BJ (cell line): ENCODE data around the gene MYO18B. TPM values are rescaled to one million over a fixed set of nuclear protein-coding genes. Genes with fewer than 3 reads are reported as not detected.

ENCODE experiments used
- CTCF ChIA-PET: fragments of 350-600 bp; formaldehyde crosslinking; extraction: SDS; loops from one replicate; lab custom pipeline; 2021; ENCODE audit warnings: antibody characterized with exemption, inconsistent platforms; lab: Yijun Ruan, JAX
- POLR2A ChIA-PET: fragments of 300-600 bp; sonication (Branson Sonifier 250); formaldehyde crosslinking; extraction: SDS; loops from one replicate; lab custom pipeline; 2021; ENCODE audit warnings: antibody characterized with exemption; lab: Charles Lee
- DNase-seq: peaks from one replicate; pipeline ENCODE4 v3.0.0-alpha.2; 2011; ENCODE audit warnings: low read depth
- H3K27me3 ChIP-seq: 2 replicates; pipeline ENCODE4 v1.6.0; 2011; ENCODE audit warnings: low read length; ENCODE audit not compliant: control insufficient read depth, insufficient read depth
- H3K36me3 ChIP-seq: 2 replicates; pipeline ENCODE4 v1.5.1; 2011; ENCODE audit warnings: low read length; ENCODE audit not compliant: control insufficient read depth, insufficient read depth
- H3K4me3 ChIP-seq: 2 replicates; pipeline ENCODE4 v1.5.1; 2011; ENCODE audit warnings: low read depth, mild to moderate bottlenecking, control low read depth, low read length
- polyA plus RNA-seq: library from polyadenylated mRNA; depleted of rRNA; stranded (reverse); fragments of >200 nt; gene quantifications from 2 replicates; pipeline ENCODE4 v1.2.3, GENCODE V29; 2011
- TF ChIP-seq, protein P1 (sequence below): IDR thresholded peaks from 2 replicates; pipeline ENCODE4 v1.5.1; 2011; ENCODE audit warnings: low read depth, mild to moderate bottlenecking, control low read depth, inconsistent platforms, low read length, moderate library complexity; ENCODE audit not compliant: insufficient read depth

The MYO18B gene
- polyA plus RNA-seq, 1 experiment: not detected

DNA sequence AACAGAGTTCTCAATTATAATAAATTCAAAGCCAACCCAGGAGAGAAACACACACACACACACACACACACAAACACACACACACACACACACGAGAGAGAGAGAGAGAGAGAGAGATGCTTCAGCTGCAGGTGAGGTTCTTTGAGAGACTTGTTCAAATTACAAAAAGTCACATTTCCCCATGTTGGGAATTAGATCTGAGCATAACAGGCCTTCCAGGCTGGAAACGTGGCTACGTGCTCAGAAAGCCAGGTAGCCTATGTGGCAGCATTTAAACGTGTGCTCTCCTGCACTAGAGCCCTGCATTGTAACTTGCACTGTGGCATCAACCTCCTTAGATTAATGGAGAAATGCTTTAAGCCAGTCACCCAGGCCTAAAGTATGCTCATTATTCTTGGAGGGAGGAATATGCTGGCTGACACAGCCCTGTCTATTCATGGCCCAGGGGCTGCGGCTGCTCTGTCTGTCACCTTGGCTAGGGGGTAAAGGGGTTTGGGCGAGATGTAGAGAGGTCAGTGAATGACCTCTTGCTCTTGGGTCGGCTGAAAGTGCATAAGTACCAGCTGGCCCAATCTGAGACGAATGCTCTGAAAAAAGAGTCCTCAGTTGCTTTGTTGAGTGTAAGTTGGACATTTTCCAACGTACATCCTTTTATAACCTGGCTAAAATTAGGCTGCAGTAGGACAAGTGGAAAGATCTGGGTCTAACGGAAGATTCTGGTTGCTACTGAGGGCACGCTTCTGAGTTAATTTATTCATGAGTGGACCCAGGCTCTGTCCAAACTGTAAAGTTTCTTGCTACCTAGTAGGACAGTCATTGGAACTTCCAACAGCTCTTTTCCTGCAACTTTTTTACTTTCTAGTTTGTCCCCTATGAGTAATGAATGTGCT lies 256.1 kb downstream of the MYO18B start:
- H3K36me3 ChIP-seq: no peaks in the 10 kb centered on the region
- no peaks in the 10 kb centered on the region for H3K27me3 ChIP-seq
- TF ChIP-seq, protein P1, sequence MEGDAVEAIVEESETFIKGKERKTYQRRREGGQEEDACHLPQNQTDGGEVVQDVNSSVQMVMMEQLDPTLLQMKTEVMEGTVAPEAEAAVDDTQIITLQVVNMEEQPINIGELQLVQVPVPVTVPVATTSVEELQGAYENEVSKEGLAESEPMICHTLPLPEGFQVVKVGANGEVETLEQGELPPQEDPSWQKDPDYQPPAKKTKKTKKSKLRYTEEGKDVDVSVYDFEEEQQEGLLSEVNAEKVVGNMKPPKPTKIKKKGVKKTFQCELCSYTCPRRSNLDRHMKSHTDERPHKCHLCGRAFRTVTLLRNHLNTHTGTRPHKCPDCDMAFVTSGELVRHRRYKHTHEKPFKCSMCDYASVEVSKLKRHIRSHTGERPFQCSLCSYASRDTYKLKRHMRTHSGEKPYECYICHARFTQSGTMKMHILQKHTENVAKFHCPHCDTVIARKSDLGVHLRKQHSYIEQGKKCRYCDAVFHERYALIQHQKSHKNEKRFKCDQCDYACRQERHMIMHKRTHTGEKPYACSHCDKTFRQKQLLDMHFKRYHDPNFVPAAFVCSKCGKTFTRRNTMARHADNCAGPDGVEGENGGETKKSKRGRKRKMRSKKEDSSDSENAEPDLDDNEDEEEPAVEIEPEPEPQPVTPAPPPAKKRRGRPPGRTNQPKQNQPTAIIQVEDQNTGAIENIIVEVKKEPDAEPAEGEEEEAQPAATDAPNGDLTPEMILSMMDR: no peak
- ChIA-PET CTCF (no interaction called here), POLR2A (no interaction called here)
- H3K4me3 ChIP-seq: no peak overlapping the region
- DNase-seq: no peak

DNA sequence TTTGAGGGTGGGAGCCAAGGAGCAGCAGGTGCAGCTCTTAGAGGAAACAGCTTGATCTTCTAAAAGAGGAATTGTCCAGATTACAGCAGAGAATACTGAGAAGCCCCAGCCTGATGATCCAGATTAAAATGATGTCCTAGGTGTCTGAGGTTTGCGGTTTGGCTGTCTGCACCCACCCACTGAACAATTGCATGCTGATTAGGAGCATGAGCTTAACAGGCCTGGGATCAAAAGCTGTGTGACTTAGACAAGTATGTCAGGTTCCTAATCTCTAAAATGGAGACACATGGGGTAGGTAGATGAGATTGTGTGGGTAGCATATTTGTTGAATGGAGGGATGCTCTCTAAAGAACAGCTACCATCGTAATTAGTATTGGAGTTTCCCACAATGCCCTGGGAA lies 260.5 kb downstream of the MYO18B start:
- Histone ChIP-seq H3K4me3 (no peak overlapping the region), H3K27me3 (no peaks in the 10 kb centered on the region), H3K36me3 (no peaks in the 10 kb centered on the region)
- TF ChIP-seq, protein P1: no peak
- CTCF ChIA-PET: no interaction called here
- POLR2A ChIA-PET: no interaction called here
- no peak for DNase-seq

DNA sequence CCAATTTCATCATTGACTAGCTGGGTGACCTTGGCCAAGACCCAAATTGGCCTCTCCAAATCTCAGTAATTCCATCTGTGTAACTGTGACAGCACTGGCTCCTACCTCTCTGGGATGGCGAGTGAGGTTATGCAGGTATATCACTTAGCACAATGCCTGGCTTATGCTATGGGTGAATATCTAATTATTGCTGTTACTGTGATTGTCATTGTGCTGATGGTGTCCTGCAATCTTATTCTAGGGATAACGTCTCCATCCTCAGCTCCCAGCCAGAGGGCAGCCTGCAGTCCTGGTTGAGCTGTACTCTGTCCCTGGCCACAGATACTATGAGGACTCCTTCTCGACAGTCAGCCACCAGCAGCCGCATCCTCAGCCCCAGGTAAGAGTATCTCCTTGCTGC lies 262.5 kb downstream of the MYO18B start:
- ChIA-PET POLR2A (no interaction called here), CTCF (no interaction called here)
- no peak overlapping the region for H3K4me3 ChIP-seq
- TF ChIP-seq, protein P1: no peak
- H3K36me3 ChIP-seq: no peaks in the 10 kb centered on the region
- no peak for DNase-seq
- H3K27me3 ChIP-seq: no peaks in the 10 kb centered on the region

DNA sequence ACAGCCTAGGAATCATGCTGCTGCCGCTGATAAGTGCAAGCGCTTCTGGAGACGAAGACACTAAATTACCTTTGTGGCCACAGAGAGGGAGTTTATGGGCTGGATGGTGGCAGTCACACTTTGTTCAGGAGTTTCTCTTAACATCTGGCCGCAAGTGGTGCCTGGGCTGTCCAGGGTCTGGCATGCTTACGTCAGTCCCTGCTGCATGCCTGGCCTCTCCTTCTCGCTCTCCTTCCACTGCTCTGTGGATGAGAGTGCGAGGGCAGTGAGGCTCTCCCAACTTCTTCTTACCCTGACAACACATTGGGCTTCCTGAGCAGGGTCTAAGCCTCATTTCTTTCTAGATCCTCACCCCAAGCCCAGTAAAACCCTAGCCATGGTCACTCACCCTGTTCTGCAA lies 266.6 kb downstream of the MYO18B start:
- Histone ChIP-seq H3K27me3 (no peaks in the 10 kb centered on the region), H3K4me3 (no peak overlapping the region), H3K36me3 (no peaks in the 10 kb centered on the region)
- CTCF ChIA-PET: no interaction called here
- TF ChIP-seq, protein P1: no peak
- no peak for DNase-seq
- POLR2A ChIA-PET: no interaction called here

DNA sequence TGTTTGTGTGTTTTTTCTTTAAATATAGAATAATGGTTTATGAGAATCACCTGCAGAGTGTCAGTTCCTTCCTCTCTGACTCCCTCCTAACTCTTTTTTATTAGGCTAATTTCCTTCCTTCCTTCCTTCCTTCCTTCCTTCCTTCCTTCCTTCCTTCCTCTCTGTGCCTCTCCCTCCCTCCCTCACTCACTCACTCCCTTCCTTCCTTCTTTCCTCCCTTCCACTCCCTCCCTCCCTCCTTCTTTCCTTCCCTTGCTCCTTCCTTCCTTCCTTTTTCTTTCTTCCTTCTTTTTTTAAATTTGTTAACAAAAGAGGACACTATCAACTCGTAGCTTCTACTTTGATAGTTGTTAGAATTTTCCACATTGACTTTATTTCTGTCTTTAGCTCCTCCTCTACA lies 274.9 kb downstream of the MYO18B start:
- TF ChIP-seq, protein P1: no peak
- no peak for DNase-seq
- no peak overlapping the region for H3K4me3 ChIP-seq
- ChIA-PET CTCF (no interaction called here), POLR2A (no interaction called here)
- no peaks in the 10 kb centered on the region for H3K27me3 ChIP-seq
- no peaks in the 10 kb centered on the region for H3K36me3 ChIP-seq
